K562 (cell line): Measurements from ENCODE around the gene C3. TPM values are rescaled to one million over a fixed set of nuclear protein-coding genes. Genes with fewer than 3 reads are reported as not detected.

Experiments
- ARHGAP35 ChIP-seq: fragments of 450-650 bp; IDR thresholded peaks from 2 replicates; pipeline ENCODE4 v1.6.1; 2018; ENCODE audit not compliant: partially characterized antibody
- ARNT ChIP-seq, 2 experiments: fragments of 450-650 bp; IDR thresholded peaks; 2 replicates each; pipeline ENCODE4 v1.6.1; 2016; ENCODE audit warnings: mild to moderate bottlenecking in 1 of 2
- ATF7 ChIP-seq: fragments of 450-650 bp; IDR thresholded peaks from 2 replicates; pipeline ENCODE4 v1.7.1; 2014; ENCODE audit warnings: mild to moderate bottlenecking, moderate library complexity
- CEBPG ChIP-seq, 3 experiments: fragments of 200-800 bp in 1 of 3; sonication (Bioruptor generic) in 1 of 3; sonication (generic) in 1 of 3; formaldehyde crosslinking in 1 of 3; IDR thresholded peaks in 2 of 3; conservative IDR thresholded peaks in 1 of 3; 2 replicates each; pipeline versions ENCODE4 v1.6.1 to v1.8.0; 2016 to 2022; ENCODE audit warnings: missing compliant biosample characterization in 2 of 3, missing genetic modification characterization in 2 of 3, mild to moderate bottlenecking in 1 of 3, missing genetic modification reagents in 1 of 3
- COPS2 ChIP-seq: fragments of 450-650 bp; conservative IDR thresholded peaks from 2 replicates; pipeline ENCODE4 v1.6.1; 2016; ENCODE audit warnings: mild to moderate bottlenecking, moderate library complexity
- CUX1 ChIP-seq: fragments of 200-800 bp; sonication (Bioruptor generic); IDR thresholded peaks from 2 replicates; pipeline ENCODE4 v1.6.1; 2016; ENCODE audit warnings: missing genetic modification characterization, missing compliant biosample characterization
- DNMT1 ChIP-seq: fragments of 450-650 bp; IDR thresholded peaks from 2 replicates; pipeline ENCODE4 v1.6.1; 2016; ENCODE audit warnings: antibody characterized with exemption, mild to moderate bottlenecking
- GABPA ChIP-seq: fragments of 200-800 bp; sonication (Bioruptor generic); conservative IDR thresholded peaks from 2 replicates; pipeline ENCODE4 v1.6.1; 2016; ENCODE audit warnings: low read depth, missing genetic modification characterization, missing compliant biosample characterization
- HMG20A ChIP-seq: fragments of 450-650 bp; formaldehyde crosslinking; conservative IDR thresholded peaks from 2 replicates; pipeline ENCODE4 v1.4.0; 2020; ENCODE audit warnings: mild to moderate bottlenecking, mixed read lengths
- ILK ChIP-seq: fragments of 450-650 bp; IDR thresholded peaks from 2 replicates; pipeline ENCODE4 v1.6.1; 2016; ENCODE audit warnings: missing genetic modification characterization, low read depth, mild to moderate bottlenecking, missing compliant biosample characterization, moderate library complexity, borderline replicate concordance
- MBD2 ChIP-seq: sonication (generic); IDR thresholded peaks from 2 replicates; pipeline ENCODE4 v1.6.1; 2016; ENCODE audit warnings: low read depth, borderline replicate concordance
- NCOR1 ChIP-seq: fragments of 450-650 bp; IDR thresholded peaks from 2 replicates; pipeline ENCODE4 v1.6.1; 2016; ENCODE audit warnings: mild to moderate bottlenecking, moderate library complexity
- NRF1 ChIP-seq, 2 experiments: fragments of 450-650 bp; IDR thresholded peaks in 1 of 2; conservative IDR thresholded peaks in 1 of 2; 2 replicates each; pipeline ENCODE4 v1.6.1; 2014; ENCODE audit warnings: mild to moderate bottlenecking in 2 of 2
- PYGO2 ChIP-seq: fragments of 450-650 bp; IDR thresholded peaks from 2 replicates; pipeline ENCODE4 v1.6.1; 2016; ENCODE audit warnings: mild to moderate bottlenecking, missing genetic modification characterization, moderate library complexity, missing compliant biosample characterization
- RUNX1 ChIP-seq: sonication (generic); IDR thresholded peaks from 2 replicates; pipeline ENCODE4 v1.6.1; 2016; ENCODE audit warnings: antibody characterized with exemption, low read depth
- SAFB ChIP-seq: fragments of 200-400 bp; formaldehyde crosslinking; IDR thresholded peaks from 2 replicates; pipeline ENCODE4 v1.6.1; 2017; ENCODE audit warnings: low read depth, low read length, borderline replicate concordance
- SMAD4 ChIP-seq: fragments of 250-450 bp; sonication (Bioruptor Pico); conservative IDR thresholded peaks from 2 replicates; pipeline ENCODE4 v1.8.0; 2021; ENCODE audit warnings: inconsistent platforms, mild to moderate bottlenecking, moderate library complexity
- SRSF9 ChIP-seq: fragments of 200-400 bp; formaldehyde crosslinking; IDR thresholded peaks from 2 replicates; pipeline ENCODE4 v1.6.1; 2017; ENCODE audit warnings: low read depth, low read length, borderline replicate concordance
- ZFP1 ChIP-seq: fragments of 450-650 bp; formaldehyde crosslinking; IDR thresholded peaks from 2 replicates; pipeline ENCODE4 v1.4.0; 2020; ENCODE audit warnings: mild to moderate bottlenecking, mixed read lengths
- ZNF175 ChIP-seq: fragments of 200-800 bp; sonication (Bioruptor generic); IDR thresholded peaks from 2 replicates; pipeline ENCODE4 v1.6.1; 2016; ENCODE audit warnings: low read depth, mild to moderate bottlenecking, missing genetic modification characterization, missing compliant biosample characterization
- ZNF232 ChIP-seq: sonication (generic); formaldehyde crosslinking; IDR thresholded peaks from 2 replicates; pipeline ENCODE4 v1.8.0; 2022; ENCODE audit warnings: mild to moderate bottlenecking, missing genetic modification reagents
- ZNF263 ChIP-seq: sonication (generic); formaldehyde crosslinking; IDR thresholded peaks from 2 replicates; pipeline ENCODE4 v1.8.0; 2022; ENCODE audit warnings: mild to moderate bottlenecking, missing genetic modification reagents, borderline replicate concordance
- ZNF354B ChIP-seq: fragments of 250-450 bp; sonication (Bioruptor Pico); IDR thresholded peaks from 2 replicates; pipeline ENCODE4 v1.4.0; 2020
- ZNF511 ChIP-seq: sonication (generic); formaldehyde crosslinking; IDR thresholded peaks from 2 replicates; pipeline ENCODE4 v1.8.0; 2022; ENCODE audit warnings: mild to moderate bottlenecking, missing genetic modification reagents
- ZNF77 ChIP-seq: fragments of 250-450 bp; sonication (Bioruptor Pico); IDR thresholded peaks from 2 replicates; pipeline ENCODE4 v1.5.0; 2020
- polyA plus RNA-seq, 8 experiments: library from polyadenylated mRNA; depleted of rRNA in 4 of 8; stranded (reverse) in 5 of 8; unstranded in 3 of 8; fragments of >200 nt; fragmentation: Nextera tagmentation in 2 of 8; fragmentation: Illumina TruSeq in 1 of 8; extraction: Ambion mirVana in 2 of 8; extraction: Trizol in 1 of 8; gene quantifications; 2 replicates each; pipeline versions ENCODE4 v1.2.1 to v1.2.3, GENCODE V29; 2011 to 2014; ENCODE audit warnings: inconsistent platforms in 1 of 8, missing spikeins in 1 of 8
- total RNA-seq, 7 experiments: library from RNA; depleted of rRNA in 6 of 7; stranded (reverse); fragments of >200 nt in 6 of 7; fragmentation: Illumina TruSeq in 2 of 7; extraction: Trizol in 2 of 7; gene quantifications; 2 replicates each; pipeline versions ENCODE4 v1.2.1 to v1.2.3, GENCODE V29; 2011 to 2021; ENCODE audit warnings: low replicate concordance in 1 of 7

Gene C3
- total and polyA plus RNA-seq, 9 of the 15 experiments (the other 6 are each of a cell fraction or from before 2014, with no cell fraction given): 0.59 to 10.6 (median 2.2) TPM

GRCh38 chr19:6739883-6740588, 19.6 kb upstream of the C3 start (continued):
- TF ChIP-seq ZNF511 (CRISPR knock-in tag): no peak
- TF ChIP-seq COPS2: no peak
- TF ChIP-seq ZNF175: no peak
- no peak for TF ChIP-seq RUNX1
- TF ChIP-seq SMAD4 (CRISPR knock-in tag): peak; percentile 28; the same call in 1 of the 2 replicates
- no peak for TF ChIP-seq ZNF232 (CRISPR knock-in tag)
- TF ChIP-seq ZFP1 (CRISPR knock-in tag): no peak
- no peak for TF ChIP-seq ILK (tag)
- TF ChIP-seq ARNT (IDR thresholded peaks at IDR 0.05): no peak
- TF ChIP-seq SAFB: no peak
- no peak for TF ChIP-seq SRSF9
- TF ChIP-seq NCOR1: peak; percentile 46; the same call in 1 of the 2 replicates
- TF ChIP-seq ZNF354B (CRISPR knock-in tag): no peak
- no peak for TF ChIP-seq GABPA (tag)
- peak; percentile 24; the same call in 1 of the 2 replicates for TF ChIP-seq ATF7
- no peak for TF ChIP-seq ARHGAP35
- TF ChIP-seq PYGO2: no peak
- TF ChIP-seq CUX1: no peak
- TF ChIP-seq MBD2: no peak
- no peak for TF ChIP-seq ZNF77 (CRISPR knock-in tag)
- no peak for TF ChIP-seq DNMT1
- TF ChIP-seq NRF1 (conservative IDR thresholded peaks at IDR 0.05 in 1 of 2, IDR thresholded peaks at IDR 0.05 in 1 of 2): no peak
- no peak for TF ChIP-seq HMG20A (CRISPR knock-in tag)
- TF ChIP-seq ZNF263 (CRISPR knock-in tag): peak; percentile 94
- no peak for TF ChIP-seq CEBPG (CRISPR knock-in tag; IDR thresholded peaks at IDR 0.05)
- no peak for TF ChIP-seq CEBPG (tag; conservative IDR thresholded peaks at IDR 0.05 in 1 of 2, IDR thresholded peaks at IDR 0.05 in 1 of 2)
